BE2C (cell line): ENCODE results near the gene ZNF189.
A peak's percentile ranks its signal among the peaks of the same experiment; 100 is the strongest.

Source experiments
- DNase-seq: peaks from one replicate; pipeline ENCODE4 v3.0.0-alpha.2; 2020
- H3K27me3 ChIP-seq: fragments of 250-450 bp; sonication (Bioruptor Pico); 2 replicates; pipeline ENCODE4 v1.5.1; 2020; ENCODE audit warnings: mild to moderate bottlenecking
- H3K36me3 ChIP-seq: fragments of 250-450 bp; sonication (Bioruptor Pico); 2 replicates; pipeline ENCODE4 v1.5.1; 2020; ENCODE audit warnings: mild to moderate bottlenecking
- H3K4me1 ChIP-seq: fragments of 250-450 bp; sonication (Bioruptor Pico); 2 replicates; pipeline ENCODE4 v1.5.1; 2020
- H3K4me3 ChIP-seq: 2 replicates; pipeline ENCODE4 v1.5.1; 2011; ENCODE audit warnings: low read depth, low read length
- H3K9me3 ChIP-seq: fragments of 250-450 bp; sonication (Bioruptor Pico); 2 replicates; pipeline ENCODE4 v1.5.1; 2020
- CTCF ChIP-seq: IDR thresholded peaks from 2 replicates; pipeline ENCODE4 v1.5.1; 2012; ENCODE audit warnings: mild to moderate bottlenecking, low read depth, low read length

Gene ZNF189

GRCh38 chr9:101451498-101451897 is 52.8 kb downstream of the ZNF189 start:
- TF ChIP-seq CTCF: no peak
- Histone ChIP-seq H3K4me3 (no peak overlapping the region), H3K36me3 (no peaks in the 10 kb centered on the region), H3K27me3 (no peaks in the 10 kb centered on the region), H3K9me3 (no peaks in the 10 kb centered on the region; the same call in 1 of the 2 replicates), H3K4me1 (no peaks in the 10 kb centered on the region)
- DNase-seq: no peak

- Histone ChIP-seq H3K9me3 (no peaks in the 10 kb centered on the region; the same call in 1 of the 2 replicates), H3K4me3 (no peak overlapping the region), H3K36me3 (no peaks in the 10 kb centered on the region), H3K27me3 (no peaks in the 10 kb centered on the region), H3K4me1 (no peaks in the 10 kb centered on the region)
- no peak for TF ChIP-seq CTCF
- DNase-seq: no peak
Measured at GRCh38 chr9:101453776-101454570, 55.3 kb downstream of the ZNF189 start.

GRCh38 chr9:101455656-101456240 is 57.1 kb downstream of the ZNF189 start:
- no peaks in the 10 kb centered on the region for H3K36me3 ChIP-seq
- H3K4me1 ChIP-seq: no peaks in the 10 kb centered on the region
- no peak for DNase-seq
- no peak for TF ChIP-seq CTCF
- no peak overlapping the region for H3K4me3 ChIP-seq
- no peaks in the 10 kb centered on the region for H3K27me3 ChIP-seq
- H3K9me3 ChIP-seq: no peaks in the 10 kb centered on the region; the same call in 1 of the 2 replicates

- no peaks in the 10 kb centered on the region for H3K4me1 ChIP-seq
- H3K27me3 ChIP-seq: no peaks in the 10 kb centered on the region
- peak; percentile 46 for TF ChIP-seq CTCF
- no peaks in the 10 kb centered on the region for H3K36me3 ChIP-seq
- no peak overlapping the region for H3K4me3 ChIP-seq
- H3K9me3 ChIP-seq: no peaks in the 10 kb centered on the region; the same call in 1 of the 2 replicates
- no peak for DNase-seq
Measured at GRCh38 chr9:101457003-101457402, 58.4 kb downstream of the ZNF189 start.

GRCh38 chr9:101458963-101459631 is 60.4 kb downstream of the ZNF189 start:
- Histone ChIP-seq H3K36me3 (no peaks in the 10 kb centered on the region), H3K4me3 (no peak overlapping the region), H3K27me3 (no peaks in the 10 kb centered on the region), H3K4me1 (no peaks in the 10 kb centered on the region), H3K9me3 (no peaks in the 10 kb centered on the region)
- peak; percentile 93 for TF ChIP-seq CTCF
- DNase-seq: peak; percentile 36
